NCI-H510A treated with DMSO at 0.1 percent for 48 hours (cell line): ENCODE measurements around the gene LDHD.
"Not testable (repeated sequence)": the region's sequence is repeated elsewhere in the genome, so short reads cannot be mapped to it uniquely, and the experiment has no call there.

Experiments used
- DNase-seq: peaks from one replicate; lab custom pipeline; 2025; lab: John Stamatoyannopoulos, UW

LDHD gene

GRCh38 chr16:75099075-75099667, 17.4 kb downstream of the LDHD start:
- no peak for DNase-seq

GRCh38 chr16:75097941-75098901, 18.4 kb downstream of the LDHD start:
- peak; percentile 72 for DNase-seq

GRCh38 chr16:75097191-75097761, 19.3 kb downstream of the LDHD start:
- no peak for DNase-seq

GRCh38 chr16:75096656-75097055, 19.9 kb downstream of the LDHD start:
- DNase-seq = peak; percentile 66

GRCh38 chr16:75095204-75095621, 21.4 kb downstream of the LDHD start:
- DNase-seq = no peak

- no peak for DNase-seq
These were observed 22.7 kb downstream of the LDHD start for GRCh38 chr16:75093598-75094540.

GRCh38 chr16:75092777-75093176, 23.8 kb downstream of the LDHD start:
- no peak for DNase-seq

- not testable (repeated sequence) for DNase-seq
These were observed 25.0 kb downstream of the LDHD start for GRCh38 chr16:75091619-75092018.

GRCh38 chr16:75090899-75091298, 25.7 kb downstream of the LDHD start:
- not testable (repeated sequence) for DNase-seq

GRCh38 chr16:75089486-75090202, 26.9 kb downstream of the LDHD start:
- no peak for DNase-seq

- no peak for DNase-seq
These were observed 27.6 kb downstream of the LDHD start for GRCh38 chr16:75088934-75089333.

GRCh38 chr16:75088216-75088615, 28.4 kb downstream of the LDHD start:
- no peak for DNase-seq

GRCh38 chr16:75087375-75087979, 29.1 kb downstream of the LDHD start:
- peak; percentile 96 for DNase-seq

- DNase-seq = no peak
These were observed 29.7 kb downstream of the LDHD start for GRCh38 chr16:75086688-75087374.

GRCh38 chr16:75086281-75086680, 30.3 kb downstream of the LDHD start:
- DNase-seq = no peak

GRCh38 chr16:75085556-75085955, 31.0 kb downstream of the LDHD start:
- DNase-seq = no peak

- no peak for DNase-seq
These were observed 32.8 kb downstream of the LDHD start for GRCh38 chr16:75083813-75084212.

GRCh38 chr16:75081179-75081859, 35.3 kb downstream of the LDHD start:
- no peak for DNase-seq

GRCh38 chr16:75080205-75081029, 36.2 kb downstream of the LDHD start:
- no peak for DNase-seq
